GM19043 (cell line): ENCODE measurements around the gene HES7.

Source experiments
- ATAC-seq: cut with Tn5 transposase; IDR thresholded peaks from one replicate; pipeline ENCODE4 v1.9.1; 2021; ENCODE audit warnings: low read depth; ENCODE audit not compliant: unreplicated experiment

Gene HES7

DNA sequence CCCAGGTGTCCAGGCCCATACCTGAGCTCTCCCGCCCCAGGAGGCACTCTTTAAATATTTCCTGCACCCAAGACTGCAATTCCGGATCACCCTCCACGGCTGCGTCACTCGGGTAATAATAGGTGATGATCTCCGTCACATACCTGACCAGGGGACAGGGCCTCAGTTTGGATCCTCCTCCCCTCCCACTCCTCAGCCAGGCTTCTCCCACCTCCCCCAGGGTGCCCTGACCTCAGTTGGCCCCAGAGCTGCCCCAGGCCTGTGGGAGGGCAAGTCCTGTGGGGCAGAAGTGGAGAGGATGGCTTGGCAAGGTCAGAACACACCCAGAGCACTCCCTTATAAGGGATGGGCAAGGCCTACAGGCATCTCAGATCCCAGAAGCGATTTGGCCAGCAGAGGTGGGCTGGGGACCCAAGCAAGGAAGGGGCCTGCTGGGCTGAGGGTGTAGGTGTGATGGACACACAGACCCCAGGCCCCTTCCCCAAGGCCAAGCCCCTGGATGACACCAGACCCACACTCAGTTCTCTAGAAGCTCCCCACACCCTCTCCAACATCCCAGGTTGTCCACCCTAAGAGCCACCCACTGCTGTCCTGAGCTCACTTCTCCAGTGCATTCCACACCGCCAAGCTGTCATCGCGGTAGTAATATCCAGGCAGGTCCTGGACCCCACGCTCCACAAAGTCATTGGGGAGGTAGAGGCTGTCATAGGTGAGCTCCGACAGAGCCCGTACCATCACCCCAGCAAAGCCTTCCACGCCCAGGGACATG, 48.1 kb downstream of the HES7 start:
- ATAC-seq: no peak

DNA sequence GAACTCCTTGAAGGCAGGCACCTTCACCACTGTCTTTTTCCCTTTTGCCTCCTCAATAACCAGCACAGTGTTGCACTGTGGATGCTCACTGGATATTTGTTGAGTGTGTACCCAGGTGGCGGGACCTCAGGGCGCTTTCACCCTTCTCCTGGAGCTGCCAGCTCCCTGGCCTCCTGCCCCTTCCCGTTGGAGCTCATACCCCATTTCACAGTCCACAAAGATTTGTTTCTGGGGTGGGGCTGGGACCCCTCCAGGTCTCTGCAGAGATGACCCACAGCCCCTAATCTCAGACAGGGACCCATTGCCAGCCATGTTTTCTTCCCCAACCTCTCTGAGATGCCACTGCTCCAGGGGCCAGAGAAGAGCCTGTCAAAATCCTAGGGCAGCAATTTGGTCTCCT, 48.8 kb downstream of the HES7 start:
- no peak for ATAC-seq

DNA sequence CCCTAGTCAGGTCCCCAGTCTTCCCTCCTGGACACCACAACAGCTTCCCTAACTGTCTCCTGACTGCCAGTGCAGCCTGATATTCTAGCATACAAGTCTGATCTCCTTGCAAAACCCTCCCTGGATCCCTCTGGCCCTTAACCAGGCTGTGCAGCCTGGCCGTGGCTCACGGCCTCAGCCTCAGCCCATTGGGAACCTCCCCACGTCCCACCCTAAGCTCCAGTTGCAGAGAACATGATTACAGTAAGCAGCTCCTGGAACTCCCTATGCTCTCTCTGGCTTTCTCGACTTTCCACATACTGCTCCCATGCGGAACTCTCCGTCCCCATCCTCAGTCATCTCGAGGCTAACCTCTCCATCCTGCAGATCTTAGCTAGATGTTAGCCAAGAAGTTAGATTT, 49.4 kb downstream of the HES7 start:
- no peak for ATAC-seq

DNA sequence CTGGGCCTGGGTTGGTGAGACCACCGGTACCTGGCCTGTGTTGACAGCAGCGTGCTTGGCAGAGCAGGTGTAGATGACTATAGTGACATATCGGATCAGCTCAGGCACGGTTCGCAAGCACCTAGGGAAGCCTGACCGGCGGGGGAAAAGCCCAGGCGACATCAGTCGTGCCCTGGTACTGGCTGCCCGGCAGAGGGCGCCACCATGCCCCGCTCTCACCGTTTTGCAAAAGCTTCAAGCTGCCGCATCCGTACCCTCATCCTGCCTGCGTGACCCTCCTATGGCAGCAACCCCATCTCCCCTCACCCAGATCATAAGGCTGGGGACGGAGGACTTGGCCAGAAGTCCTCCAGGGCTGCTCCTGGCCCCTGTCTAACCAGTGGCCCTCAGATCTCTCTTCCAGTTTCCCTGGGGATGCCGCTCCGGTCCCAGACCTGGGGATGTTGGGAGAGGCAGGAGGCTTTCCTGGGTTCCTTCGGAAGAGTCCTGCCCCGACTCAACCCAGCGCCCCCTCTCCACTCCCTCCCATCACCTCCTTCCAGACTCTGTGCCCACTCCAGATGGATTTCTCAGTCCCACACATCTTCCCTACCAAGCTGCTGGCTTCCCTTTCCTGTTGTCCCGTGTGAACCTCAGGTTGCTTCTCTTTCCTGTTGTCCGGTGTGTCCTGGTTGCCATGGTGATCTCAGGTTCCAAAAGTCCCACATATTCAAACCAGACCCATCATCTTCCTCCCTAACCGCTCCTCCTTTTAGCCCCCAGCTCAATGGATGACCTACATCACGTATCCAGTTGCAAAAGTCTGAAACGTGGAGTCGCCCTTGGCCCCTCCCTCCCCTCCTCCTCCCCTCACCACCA, 50.0 kb downstream of the HES7 start:
- ATAC-seq: no peak

DNA sequence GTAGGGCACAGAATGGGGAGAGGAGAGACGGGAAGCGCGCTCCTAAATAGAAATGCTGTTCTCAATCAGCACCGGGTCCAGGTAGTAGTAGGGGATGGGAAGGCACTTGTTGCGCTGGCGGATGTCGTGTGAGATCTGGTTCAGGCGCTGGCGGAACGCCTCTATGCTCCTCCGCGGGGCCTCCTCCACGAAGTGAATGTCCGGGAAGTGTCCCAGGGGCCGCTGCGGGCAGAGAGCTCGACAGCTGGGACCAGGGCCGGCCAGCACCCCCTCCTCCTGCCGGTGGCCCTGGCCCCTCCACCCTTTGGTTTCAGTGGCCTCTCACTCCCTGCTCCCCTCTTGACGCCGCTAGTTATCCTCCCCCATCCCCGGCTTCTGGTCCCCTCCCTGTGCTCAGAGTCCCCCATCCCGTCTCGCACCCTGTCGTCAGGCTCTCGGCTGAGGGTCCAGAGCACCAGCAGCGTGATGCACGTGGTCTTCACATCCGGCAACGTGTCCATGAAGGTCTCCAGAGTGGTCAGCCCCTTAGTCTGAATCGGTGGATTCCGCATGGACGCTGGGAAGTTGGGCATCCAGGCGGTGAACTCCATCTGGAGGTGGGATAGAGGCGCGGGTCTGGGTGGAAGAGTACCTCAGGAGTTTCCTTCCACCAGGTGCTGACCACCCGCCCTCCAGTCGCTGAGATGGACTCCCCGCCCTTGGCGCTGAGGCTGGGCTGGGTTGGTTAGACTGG, 51.0 kb downstream of the HES7 start:
- ATAC-seq: no peak

DNA sequence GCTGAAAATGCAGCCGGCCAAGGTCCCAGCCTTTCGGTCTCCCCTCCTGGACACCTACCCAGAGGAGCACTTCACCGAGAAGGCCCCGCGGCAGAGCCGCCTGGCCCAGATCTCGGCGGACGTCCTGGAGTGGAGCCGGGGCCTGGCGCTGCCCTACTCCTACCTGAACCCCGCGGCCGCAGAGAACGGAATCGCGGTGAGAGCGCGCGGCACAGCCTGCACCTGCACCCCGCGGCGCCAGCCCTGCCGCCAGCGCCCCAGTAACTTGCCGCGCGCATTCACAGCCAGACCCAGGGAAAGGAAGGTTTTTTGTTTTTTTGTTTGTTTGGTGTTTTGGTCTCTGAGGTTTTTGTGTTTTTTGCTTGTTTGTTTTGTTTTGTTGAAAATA, 51.6 kb downstream of the HES7 start:
- no peak for ATAC-seq

DNA sequence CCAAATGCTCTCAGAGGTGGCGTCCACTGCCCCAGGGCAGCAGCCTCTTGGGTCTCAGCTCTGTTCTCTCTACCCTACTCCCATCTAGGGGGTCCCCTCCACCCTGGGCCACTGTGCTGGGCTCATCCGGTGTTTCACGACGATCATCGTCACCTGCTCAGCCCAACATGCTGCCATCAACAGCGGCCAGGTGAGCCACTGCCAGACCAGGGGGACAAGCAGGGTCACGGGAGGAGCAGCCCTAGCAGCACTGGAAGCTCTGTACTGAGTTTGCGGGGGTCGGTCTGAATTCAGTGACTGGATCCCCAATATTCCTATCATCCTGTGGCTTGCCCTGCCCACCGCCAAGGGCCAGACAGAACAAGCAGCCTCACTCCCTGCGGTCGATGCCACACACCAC, 52.4 kb downstream of the HES7 start:
- no peak for ATAC-seq
